Measurements from ENCODE around the gene CALHM1. TPM values are rescaled to one million over a fixed set of nuclear protein-coding genes. Genes with fewer than 3 reads are reported as not detected.
"Not testable (repeated sequence)": the region's sequence is repeated elsewhere in the genome, so short reads cannot be mapped to it uniquely, and the experiment has no call there.

CALHM1 gene
- total RNA-seq, 2 experiments from 2014 or later: 0.13 TPM; not detected in 1

- Histone ChIP-seq H3K4me3 (ENCODE audit: low read depth, low read length, poor library complexity, severe bottlenecking) (no peak overlapping the region), H2AFZ (ENCODE audit: low read length) (no peak overlapping the region), H3K9me2 (ENCODE audit: insufficient read depth, low read length) (no peaks in the 10 kb centered on the region), H3K4me1 (ENCODE audit: insufficient read depth, low read length, poor library complexity, severe bottlenecking) (peaks cover 12% of the 10 kb centered on the region), H3K36me3 (ENCODE audit: insufficient read depth, low read length) (no peaks in the 10 kb centered on the region), H3K79me2 (ENCODE audit: insufficient read depth, low read depth, low read length) (no peaks in the 10 kb centered on the region), H3K27ac (ENCODE audit: low read depth, low read length, poor library complexity, severe bottlenecking) (no peak overlapping the region), H3K9me3 (ENCODE audit: low read length) (no peaks in the 10 kb centered on the region), H3K4me2 (ENCODE audit: low read length) (no peak overlapping the region), H4K20me1 (ENCODE audit: insufficient read depth, low read length) (no peaks in the 10 kb centered on the region)
- BruUV-seq (replicated peaks): no TSS peak
- intact Hi-C loops (cut with micrococcal nuclease; ENCODE audit: unreplicated experiment): no loop called here
- CTCF ChIA-PET (ENCODE audit: unreplicated experiment): no interaction called here
- TF ChIP-seq EZH2phosphoT487 (IDR thresholded peaks at IDR 0.05; ENCODE audit: borderline replicate concordance, low read depth, low read length) (no peak), CTCF (conservative IDR thresholded peaks at IDR 0.05; ENCODE audit: low read length) (no peak)
- no peak for DNase-seq (ENCODE audit: low spot score)
- POLR2A ChIA-PET: no interaction called here
Measured at GRCh38 chr10:103487410-103487708, 28.7 kb upstream of the CALHM1 start.

DNA sequence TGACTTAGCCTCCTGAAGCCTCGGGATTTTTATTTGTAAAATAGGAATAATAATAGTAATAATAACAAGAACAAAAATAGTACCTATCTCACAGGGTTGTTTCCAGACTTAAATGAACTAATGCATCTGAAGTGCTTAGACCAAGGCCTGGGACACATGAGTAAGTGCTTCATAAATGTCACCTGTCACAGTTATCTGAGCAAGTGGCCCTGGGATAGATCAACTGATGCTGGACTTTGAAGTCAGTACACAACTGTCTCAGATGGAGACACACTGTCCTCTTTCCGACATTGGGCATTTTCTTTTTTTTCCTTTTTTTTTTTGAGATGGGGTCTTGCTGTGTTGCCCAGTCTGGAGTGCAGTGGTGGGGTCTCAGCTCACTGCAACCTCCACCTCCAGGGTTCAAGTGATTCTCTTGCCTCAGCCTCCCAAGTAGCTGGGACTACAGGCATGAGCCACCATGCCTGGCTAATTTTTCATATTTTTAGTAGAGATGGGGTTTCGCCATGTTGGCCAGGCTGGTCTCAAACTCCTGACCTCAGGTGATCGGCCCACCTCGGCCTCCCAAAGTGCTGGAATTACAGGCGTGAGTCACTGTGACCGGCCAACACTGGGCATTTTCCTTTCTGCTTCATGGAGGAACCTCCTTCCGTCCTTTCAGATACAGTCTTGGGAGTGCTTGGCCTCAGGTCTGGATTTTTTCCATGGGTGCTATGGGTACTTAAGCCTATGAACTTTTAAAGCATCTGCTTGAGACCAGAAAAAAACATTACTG, 28.1 kb upstream of the CALHM1 start:
- H3K4me1 ChIP-seq (ENCODE audit: insufficient read depth, low read length, poor library complexity, severe bottlenecking): peaks cover 12% of the 10 kb centered on the region
- H3K9me2 ChIP-seq (ENCODE audit: insufficient read depth, low read length); intact Hi-C loops (cut with micrococcal nuclease; ENCODE audit: unreplicated experiment); H3K4me3 ChIP-seq (ENCODE audit: low read depth, low read length, poor library complexity, severe bottlenecking); BruUV-seq (replicated peaks); H2AFZ ChIP-seq (ENCODE audit: low read length); H3K9me3 ChIP-seq (ENCODE audit: low read length); H4K20me1 ChIP-seq (ENCODE audit: insufficient read depth, low read length); POLR2A ChIA-PET; H3K36me3 ChIP-seq (ENCODE audit: insufficient read depth, low read length); H3K27ac ChIP-seq (ENCODE audit: low read depth, low read length, poor library complexity, severe bottlenecking); DNase-seq (ENCODE audit: low spot score); CTCF ChIA-PET (ENCODE audit: unreplicated experiment); H3K79me2 ChIP-seq (ENCODE audit: insufficient read depth, low read depth, low read length); H3K4me2 ChIP-seq (ENCODE audit: low read length): not testable (repeated sequence)

DNA sequence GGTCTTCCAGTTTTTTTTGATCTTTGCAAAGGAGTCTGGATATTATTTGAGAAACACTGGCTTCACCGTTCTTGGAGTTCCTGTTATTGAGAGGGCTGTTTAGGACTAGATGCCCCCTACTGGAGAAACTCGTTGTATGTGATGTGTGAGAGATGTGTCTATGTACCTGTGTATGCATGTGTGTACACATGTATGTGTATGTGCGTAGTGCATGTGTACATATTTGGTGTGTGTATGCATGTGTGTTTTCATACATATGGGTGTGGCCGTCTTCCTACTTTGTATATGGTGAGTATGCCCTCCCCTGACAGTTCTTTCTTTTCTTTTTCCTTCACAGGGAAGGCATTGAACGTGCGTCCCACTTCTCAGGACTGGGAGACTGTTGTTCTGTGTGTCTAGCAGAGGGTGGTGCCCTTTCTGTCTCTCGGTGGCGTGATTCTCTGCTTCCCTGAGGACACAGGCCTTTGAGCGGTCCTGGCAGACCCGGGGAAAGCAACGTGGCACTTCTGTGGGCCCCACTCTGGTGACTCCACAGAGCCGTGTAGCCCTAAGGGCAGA, 23.4 kb upstream of the CALHM1 start:
- TF ChIP-seq CTCF (conservative IDR thresholded peaks at IDR 0.05; ENCODE audit: low read length) (peak; percentile 94), EZH2phosphoT487 (IDR thresholded peaks at IDR 0.05; ENCODE audit: borderline replicate concordance, low read depth, low read length) (no peak)
- Histone ChIP-seq H4K20me1 (ENCODE audit: insufficient read depth, low read length) (no peaks in the 10 kb centered on the region), H3K4me3 (ENCODE audit: low read depth, low read length, poor library complexity, severe bottlenecking) (no peak overlapping the region), H3K9me3 (ENCODE audit: low read length) (no peaks in the 10 kb centered on the region), H3K36me3 (ENCODE audit: insufficient read depth, low read length) (no peaks in the 10 kb centered on the region), H3K4me2 (ENCODE audit: low read length) (no peak overlapping the region), H3K4me1 (ENCODE audit: insufficient read depth, low read length, poor library complexity, severe bottlenecking) (peaks cover 10% of the 10 kb centered on the region), H3K79me2 (ENCODE audit: insufficient read depth, low read depth, low read length) (no peaks in the 10 kb centered on the region), H2AFZ (ENCODE audit: low read length) (no peak overlapping the region), H3K27ac (ENCODE audit: low read depth, low read length, poor library complexity, severe bottlenecking) (no peak overlapping the region), H3K9me2 (ENCODE audit: insufficient read depth, low read length) (no peaks in the 10 kb centered on the region)
- POLR2A ChIA-PET: interaction anchor here (0.9 to 1.2 kb wide), 2 partner anchors 23 to 68 kb away, joined by 3 to 4 read pairs; no protein-coding TSS in a partner anchor
- intact Hi-C loops (cut with micrococcal nuclease; ENCODE audit: unreplicated experiment): loop anchor here (5.0 kb wide), 1 partner anchor 565 kb away; the partner anchor contains the start of gene CNNM2
- BruUV-seq (replicated peaks): no TSS peak
- CTCF ChIA-PET (ENCODE audit: unreplicated experiment): no interaction called here
- DNase-seq (ENCODE audit: low spot score): peak; percentile 86
